CD14-positive monocyte (primary cell): ENCODE results near the gene GPRIN1. TPM values are rescaled to one million over a fixed set of nuclear protein-coding genes. Genes with fewer than 3 reads are reported as not detected.

ENCODE experiments used
- DNase-seq, 3 donors: peaks; one replicate each; pipeline ENCODE4 v3.0.0-alpha.2; 2011 to 2022
- H2AFZ ChIP-seq: 2 replicates; pipeline ENCODE4 v1.6.0; 2012; ENCODE audit warnings: mild to moderate bottlenecking, low read depth, low read length, inconsistent platforms; ENCODE audit not compliant: insufficient read depth, poor library complexity, severe bottlenecking
- H3K27ac ChIP-seq, 2 donors: 1 replicate in 1 of 2; 2 replicates in 1 of 2; pipeline ENCODE4 v1.5.1; 2012 to 2013; ENCODE audit warnings: low read length in 2 of 2, control low read depth in 1 of 2, inconsistent platforms in 1 of 2, low read depth in 1 of 2, mild to moderate bottlenecking in 1 of 2
- H3K27me3 ChIP-seq, 2 donors: one replicate each; pipeline versions ENCODE4 v1.6.0 to v1.6.1; 2011 to 2013; ENCODE audit warnings: low read length in 2 of 2; ENCODE audit not compliant: control insufficient read depth in 2 of 2, insufficient read depth in 2 of 2
- H3K36me3 ChIP-seq, 2 donors: replicated peaks in 1 of 2; 1 replicate in 1 of 2; 2 replicates in 1 of 2; pipeline versions ENCODE4 v1.5.1 to v1.6.1; 2012 to 2013; ENCODE audit warnings: low read length in 2 of 2, control low read depth in 1 of 2, inconsistent platforms in 1 of 2, mild to moderate bottlenecking in 1 of 2; ENCODE audit not compliant: insufficient read depth in 2 of 2, control insufficient read depth in 1 of 2
- H3K4me1 ChIP-seq, 2 donors: 1 replicate in 1 of 2; 2 replicates in 1 of 2; pipeline versions ENCODE4 v1.5.1 to v1.6.1; 2012 to 2013; ENCODE audit warnings: low read length in 2 of 2, control low read depth in 1 of 2, inconsistent platforms in 1 of 2, mild to moderate bottlenecking in 1 of 2, moderate library complexity in 1 of 2; ENCODE audit not compliant: insufficient read depth in 2 of 2, control insufficient read depth in 1 of 2
- H3K4me2 ChIP-seq: replicated peaks from 2 replicates; pipeline ENCODE3; 2012; ENCODE audit warnings: low read length, moderate library complexity, mild to moderate bottlenecking; ENCODE audit not compliant: poor library complexity, severe bottlenecking; ENCODE audit errors: extremely low read depth
- H3K4me3 ChIP-seq, 3 experiments: fragments of 200-600 bp in 1 of 3; sonication (generic) in 1 of 3; replicated peaks in 1 of 3; 1 replicate in 2 of 3; 2 replicates in 1 of 3; pipeline ENCODE4 v1.5.1; 2011 to 2013; ENCODE audit warnings: low read length in 3 of 3, mild to moderate bottlenecking in 3 of 3, control low read depth in 2 of 3, low read depth in 2 of 3, inconsistent platforms in 1 of 3, moderate library complexity in 1 of 3
- H3K79me2 ChIP-seq: 2 replicates; pipeline ENCODE4 v1.6.0; 2012; ENCODE audit warnings: mild to moderate bottlenecking, control low read depth, inconsistent platforms, low read length, moderate library complexity; ENCODE audit not compliant: insufficient read depth
- H3K9ac ChIP-seq: 2 replicates; pipeline ENCODE4 v1.6.0; 2017; ENCODE audit warnings: low read length, mild to moderate bottlenecking; ENCODE audit not compliant: insufficient read depth, poor library complexity, severe bottlenecking
- H3K9me3 ChIP-seq, 2 donors: replicated peaks in 1 of 2; 1 replicate in 1 of 2; 2 replicates in 1 of 2; pipeline versions ENCODE4 v1.5.1 to v1.6.1; 2012 to 2013; ENCODE audit warnings: low read length in 2 of 2, control low read depth in 1 of 2; ENCODE audit not compliant: control insufficient read depth in 1 of 2, insufficient read depth in 1 of 2
- H4K20me1 ChIP-seq: 2 replicates; pipeline ENCODE4 v1.6.0; 2012; ENCODE audit warnings: mild to moderate bottlenecking, low read length, control low read depth, moderate library complexity; ENCODE audit not compliant: insufficient read depth
- H3K27ac Mint-ChIP-seq, 7 donors: one replicate each; pipeline ENCODE4 v1.8.0; 2020; ENCODE audit warnings: mild to moderate bottlenecking in 7 of 7, mixed read lengths in 7 of 7, moderate library complexity in 6 of 7, inconsistent platforms in 2 of 7
- H3K27me3 Mint-ChIP-seq, 3 donors: one replicate each; pipeline ENCODE4 v1.8.0; 2021 to 2022; ENCODE audit warnings: low read depth in 3 of 3, mild to moderate bottlenecking in 3 of 3, mixed read lengths in 3 of 3, moderate library complexity in 3 of 3, inconsistent platforms in 1 of 3
- H3K36me3 Mint-ChIP-seq, 2 donors: one replicate each; pipeline ENCODE4 v1.8.0; 2020; ENCODE audit warnings: mixed read lengths in 2 of 2, inconsistent platforms in 1 of 2, mild to moderate bottlenecking in 1 of 2
- H3K4me1 Mint-ChIP-seq: one replicate; pipeline ENCODE4 v1.8.0; 2020; ENCODE audit warnings: mild to moderate bottlenecking, mixed read lengths
- H3K4me3 Mint-ChIP-seq, 2 donors: one replicate each; pipeline ENCODE4 v1.8.0; 2020; ENCODE audit warnings: mild to moderate bottlenecking in 2 of 2, mixed read lengths in 2 of 2, moderate library complexity in 1 of 2
- H3K9me3 Mint-ChIP-seq, 7 donors: one replicate each; pipeline ENCODE4 v1.8.0; 2020 to 2022; ENCODE audit warnings: mixed read lengths in 7 of 7, mild to moderate bottlenecking in 6 of 7, moderate library complexity in 6 of 7, inconsistent platforms in 2 of 7
- WGBS: methylation state at CpG from one replicate; pipeline ENCODE4 v1.1.5; 2013; ENCODE audit warnings: missing lambda C conversion rate; ENCODE audit not compliant: insufficient coverage; 5-methylcytosine and 5-hydroxymethylcytosine counted together
- intact Hi-C, 2 donors: fragments of 100-400 bp; cut with micrococcal nuclease; formaldehyde crosslinking; loops; one replicate each; pipeline versions ENCODE4 v1.15.0 to v1.15.1; 2023
- polyA plus RNA-seq, 3 donors: library from polyadenylated mRNA; depleted of rRNA in 1 of 3; unstranded in 2 of 3; stranded (reverse) in 1 of 3; fragments of 300-500 nt in 2 of 3; fragments of >200 nt in 1 of 3; fragmentation: Illumina TruSeq in 2 of 3; gene quantifications; 1 replicate in 2 of 3; 2 replicates in 1 of 3; pipeline ENCODE4 v1.2.3, GENCODE V29; 2012 to 2021
- TF ChIP-seq, protein P1 (sequence below): fragments of 200-600 bp; IDR thresholded peaks from one replicate; pipeline ENCODE4 v1.8.0; 2022; ENCODE audit warnings: antibody characterized with exemption, mild to moderate bottlenecking

Gene GPRIN1
- polyA plus RNA-seq, 3 donors: 0.05 to 0.30 (median 0.13) TPM

DNA sequence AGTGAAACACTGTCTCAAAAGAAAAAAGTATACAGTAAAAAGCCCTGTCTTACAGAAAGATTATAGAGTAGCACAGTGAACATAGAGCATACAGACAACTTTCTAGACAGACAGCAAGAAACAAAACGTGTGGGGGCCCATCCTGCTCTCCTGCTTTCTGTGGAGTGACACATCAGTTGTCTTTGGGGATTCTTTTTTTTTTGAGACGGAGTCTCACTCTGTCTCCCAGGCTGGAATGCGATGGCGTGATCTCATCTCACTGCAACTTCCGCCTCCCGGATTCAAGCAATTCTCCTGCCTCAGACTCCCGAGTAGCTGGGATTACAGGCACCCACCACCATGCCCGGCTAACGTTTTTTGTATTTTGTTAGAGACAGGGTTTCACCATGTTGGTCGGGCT lies 46.0 kb downstream of the GPRIN1 start:
- H3K9me3 Mint-ChIP-seq: peaks cover under 1 to 11% (median 2%) of the 10 kb centered on the region in 7 donors
- Histone ChIP-seq H3K79me2 (no peaks in the 10 kb centered on the region), H3K4me3 (no peak overlapping the region), H3K4me2 (no peak overlapping the region), H3K27me3 (peaks cover 0 to 3% of the 10 kb centered on the region in 2 donors), H3K9me3 (peaks cover 0 to 4% of the 10 kb centered on the region in 2 donors), H3K9ac (no peak overlapping the region), H3K27ac (no peak overlapping the region), H3K4me1 (no peaks in the 10 kb centered on the region), H2AFZ (no peak overlapping the region), H3K36me3 (no peaks in the 10 kb centered on the region), H4K20me1 (no peaks in the 10 kb centered on the region)
- H3K27me3 Mint-ChIP-seq: peaks cover 6 to 18% (median 13%) of the 10 kb centered on the region in 3 donors
- intact Hi-C loops: no loop called here
- DNase-seq: no peak
- TF ChIP-seq, protein P1, sequence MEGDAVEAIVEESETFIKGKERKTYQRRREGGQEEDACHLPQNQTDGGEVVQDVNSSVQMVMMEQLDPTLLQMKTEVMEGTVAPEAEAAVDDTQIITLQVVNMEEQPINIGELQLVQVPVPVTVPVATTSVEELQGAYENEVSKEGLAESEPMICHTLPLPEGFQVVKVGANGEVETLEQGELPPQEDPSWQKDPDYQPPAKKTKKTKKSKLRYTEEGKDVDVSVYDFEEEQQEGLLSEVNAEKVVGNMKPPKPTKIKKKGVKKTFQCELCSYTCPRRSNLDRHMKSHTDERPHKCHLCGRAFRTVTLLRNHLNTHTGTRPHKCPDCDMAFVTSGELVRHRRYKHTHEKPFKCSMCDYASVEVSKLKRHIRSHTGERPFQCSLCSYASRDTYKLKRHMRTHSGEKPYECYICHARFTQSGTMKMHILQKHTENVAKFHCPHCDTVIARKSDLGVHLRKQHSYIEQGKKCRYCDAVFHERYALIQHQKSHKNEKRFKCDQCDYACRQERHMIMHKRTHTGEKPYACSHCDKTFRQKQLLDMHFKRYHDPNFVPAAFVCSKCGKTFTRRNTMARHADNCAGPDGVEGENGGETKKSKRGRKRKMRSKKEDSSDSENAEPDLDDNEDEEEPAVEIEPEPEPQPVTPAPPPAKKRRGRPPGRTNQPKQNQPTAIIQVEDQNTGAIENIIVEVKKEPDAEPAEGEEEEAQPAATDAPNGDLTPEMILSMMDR: no peak
- H3K27ac Mint-ChIP-seq: no peak overlapping the region
- H3K4me3 Mint-ChIP-seq: no peak overlapping the region
- peaks cover 6% of the 10 kb centered on the region for H3K4me1 Mint-ChIP-seq
- H3K36me3 Mint-ChIP-seq: no peaks in the 10 kb centered on the region
- 94% methylated on average over 9 of the region's 10 CpGs for WGBS

DNA sequence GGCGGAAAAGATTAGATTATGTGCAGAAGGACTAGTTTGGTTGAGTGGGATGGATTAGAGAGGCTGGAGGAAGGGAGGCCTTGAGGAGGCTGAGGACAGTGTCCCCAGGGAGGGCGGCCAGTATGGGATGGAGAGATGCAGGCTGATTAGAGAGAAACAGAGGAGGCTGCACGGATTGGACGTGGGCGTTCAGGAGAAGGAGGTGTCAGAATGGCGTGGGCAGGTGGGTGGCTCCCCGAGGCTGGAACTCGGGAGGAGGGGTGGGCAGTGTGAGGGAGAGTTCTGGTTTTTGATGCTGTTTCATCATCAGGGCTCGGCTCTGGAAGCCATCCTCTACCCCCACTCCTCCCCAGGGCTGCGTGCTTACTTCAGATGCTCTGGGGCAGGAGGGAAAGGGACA lies 47.8 kb downstream of the GPRIN1 start:
- Histone ChIP-seq H3K27ac (no peak overlapping the region), H3K4me1 (peaks cover 0 to 2% of the 10 kb centered on the region in 2 donors), H3K4me3 (no peak overlapping the region), H3K36me3 (no peaks in the 10 kb centered on the region), H3K4me2 (no peak overlapping the region), H3K27me3 (peaks cover 0 to 3% of the 10 kb centered on the region in 2 donors), H3K9ac (no peak overlapping the region), H3K9me3 (peaks cover 0 to 9% of the 10 kb centered on the region in 2 donors), H4K20me1 (no peaks in the 10 kb centered on the region), H3K79me2 (no peaks in the 10 kb centered on the region), H2AFZ (no peak overlapping the region)
- peaks cover 4 to 18% (median 14%) of the 10 kb centered on the region in 3 donors for H3K27me3 Mint-ChIP-seq
- H3K4me3 Mint-ChIP-seq: no peak overlapping the region
- TF ChIP-seq, protein P1: no peak
- 95% methylated on average over 3 of the region's 10 CpGs for WGBS
- intact Hi-C loops: no loop called here
- no peak overlapping the region for H3K27ac Mint-ChIP-seq
- H3K4me1 Mint-ChIP-seq: peaks cover 6% of the 10 kb centered on the region
- H3K9me3 Mint-ChIP-seq: peaks cover 3 to 16% (median 7%) of the 10 kb centered on the region in 7 donors
- H3K36me3 Mint-ChIP-seq: no peaks in the 10 kb centered on the region
- DNase-seq: no peak
